Measurements from ENCODE around the gene ABL1.

GRCh38 chr9:130871395-130872062, 36.5 kb downstream of the ABL1 start:
- TF ChIP-seq, protein P1, sequence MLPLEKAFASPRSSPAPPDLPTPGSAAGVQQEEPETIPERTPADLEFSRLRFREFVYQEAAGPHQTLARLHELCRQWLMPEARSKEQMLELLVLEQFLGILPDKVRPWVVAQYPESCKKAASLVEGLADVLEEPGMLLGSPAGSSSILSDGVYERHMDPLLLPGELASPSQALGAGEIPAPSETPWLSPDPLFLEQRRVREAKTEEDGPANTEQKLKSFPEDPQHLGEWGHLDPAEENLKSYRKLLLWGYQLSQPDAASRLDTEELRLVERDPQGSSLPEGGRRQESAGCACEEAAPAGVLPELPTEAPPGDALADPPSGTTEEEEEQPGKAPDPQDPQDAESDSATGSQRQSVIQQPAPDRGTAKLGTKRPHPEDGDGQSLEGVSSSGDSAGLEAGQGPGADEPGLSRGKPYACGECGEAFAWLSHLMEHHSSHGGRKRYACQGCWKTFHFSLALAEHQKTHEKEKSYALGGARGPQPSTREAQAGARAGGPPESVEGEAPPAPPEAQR (tag by site-specific recombination; IDR thresholded peaks at IDR 0.05), result no peak
- TF ChIP-seq CTCF (tag by site-specific recombination; IDR thresholded peaks at IDR 0.05) (no peak), ZNF664 (tag by site-specific recombination; IDR thresholded peaks at IDR 0.05) (no peak), ZFP69B (tag by site-specific recombination; IDR thresholded peaks at IDR 0.05) (no peak), ZNF777 (tag by site-specific recombination; IDR thresholded peaks at IDR 0.05; ENCODE audit: borderline replicate concordance) (no peak), ZBTB21 (tag by site-specific recombination; IDR thresholded peaks at IDR 0.05) (no peak), MZF1 (tag by site-specific recombination; IDR thresholded peaks at IDR 0.05; ENCODE audit: borderline replicate concordance) (no peak), ZBTB1 (tag by site-specific recombination; IDR thresholded peaks at IDR 0.05) (no peak), REPIN1 (tag by site-specific recombination; IDR thresholded peaks at IDR 0.05; ENCODE audit: low read depth) (no peak), ZNF239 (tag by site-specific recombination; IDR thresholded peaks at IDR 0.05) (no peak), HOXA7 (CRISPR knock-in tag; IDR thresholded peaks at IDR 0.05; ENCODE audit: borderline replicate concordance) (no peak)
- TF ChIP-seq, protein P2, sequence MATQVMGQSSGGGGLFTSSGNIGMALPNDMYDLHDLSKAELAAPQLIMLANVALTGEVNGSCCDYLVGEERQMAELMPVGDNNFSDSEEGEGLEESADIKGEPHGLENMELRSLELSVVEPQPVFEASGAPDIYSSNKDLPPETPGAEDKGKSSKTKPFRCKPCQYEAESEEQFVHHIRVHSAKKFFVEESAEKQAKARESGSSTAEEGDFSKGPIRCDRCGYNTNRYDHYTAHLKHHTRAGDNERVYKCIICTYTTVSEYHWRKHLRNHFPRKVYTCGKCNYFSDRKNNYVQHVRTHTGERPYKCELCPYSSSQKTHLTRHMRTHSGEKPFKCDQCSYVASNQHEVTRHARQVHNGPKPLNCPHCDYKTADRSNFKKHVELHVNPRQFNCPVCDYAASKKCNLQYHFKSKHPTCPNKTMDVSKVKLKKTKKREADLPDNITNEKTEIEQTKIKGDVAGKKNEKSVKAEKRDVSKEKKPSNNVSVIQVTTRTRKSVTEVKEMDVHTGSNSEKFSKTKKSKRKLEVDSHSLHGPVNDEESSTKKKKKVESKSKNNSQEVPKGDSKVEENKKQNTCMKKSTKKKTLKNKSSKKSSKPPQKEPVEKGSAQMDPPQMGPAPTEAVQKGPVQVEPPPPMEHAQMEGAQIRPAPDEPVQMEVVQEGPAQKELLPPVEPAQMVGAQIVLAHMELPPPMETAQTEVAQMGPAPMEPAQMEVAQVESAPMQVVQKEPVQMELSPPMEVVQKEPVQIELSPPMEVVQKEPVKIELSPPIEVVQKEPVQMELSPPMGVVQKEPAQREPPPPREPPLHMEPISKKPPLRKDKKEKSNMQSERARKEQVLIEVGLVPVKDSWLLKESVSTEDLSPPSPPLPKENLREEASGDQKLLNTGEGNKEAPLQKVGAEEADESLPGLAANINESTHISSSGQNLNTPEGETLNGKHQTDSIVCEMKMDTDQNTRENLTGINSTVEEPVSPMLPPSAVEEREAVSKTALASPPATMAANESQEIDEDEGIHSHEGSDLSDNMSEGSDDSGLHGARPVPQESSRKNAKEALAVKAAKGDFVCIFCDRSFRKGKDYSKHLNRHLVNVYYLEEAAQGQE (tag by site-specific recombination; IDR thresholded peaks at IDR 0.05), result no peak
- TF ChIP-seq, protein P3, sequence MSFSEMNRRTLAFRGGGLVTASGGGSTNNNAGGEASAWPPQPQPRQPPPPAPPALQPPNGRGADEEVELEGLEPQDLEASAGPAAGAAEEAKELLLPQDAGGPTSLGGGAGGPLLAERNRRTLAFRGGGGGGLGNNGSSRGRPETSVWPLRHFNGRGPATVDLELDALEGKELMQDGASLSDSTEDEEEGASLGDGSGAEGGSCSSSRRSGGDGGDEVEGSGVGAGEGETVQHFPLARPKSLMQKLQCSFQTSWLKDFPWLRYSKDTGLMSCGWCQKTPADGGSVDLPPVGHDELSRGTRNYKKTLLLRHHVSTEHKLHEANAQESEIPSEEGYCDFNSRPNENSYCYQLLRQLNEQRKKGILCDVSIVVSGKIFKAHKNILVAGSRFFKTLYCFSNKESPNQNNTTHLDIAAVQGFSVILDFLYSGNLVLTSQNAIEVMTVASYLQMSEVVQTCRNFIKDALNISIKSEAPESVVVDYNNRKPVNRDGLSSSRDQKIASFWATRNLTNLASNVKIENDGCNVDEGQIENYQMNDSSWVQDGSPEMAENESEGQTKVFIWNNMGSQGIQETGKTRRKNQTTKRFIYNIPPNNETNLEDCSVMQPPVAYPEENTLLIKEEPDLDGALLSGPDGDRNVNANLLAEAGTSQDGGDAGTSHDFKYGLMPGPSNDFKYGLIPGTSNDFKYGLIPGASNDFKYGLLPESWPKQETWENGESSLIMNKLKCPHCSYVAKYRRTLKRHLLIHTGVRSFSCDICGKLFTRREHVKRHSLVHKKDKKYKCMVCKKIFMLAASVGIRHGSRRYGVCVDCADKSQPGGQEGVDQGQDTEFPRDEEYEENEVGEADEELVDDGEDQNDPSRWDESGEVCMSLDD (tag by site-specific recombination; IDR thresholded peaks at IDR 0.05), result no peak
- TF ChIP-seq, protein P4, sequence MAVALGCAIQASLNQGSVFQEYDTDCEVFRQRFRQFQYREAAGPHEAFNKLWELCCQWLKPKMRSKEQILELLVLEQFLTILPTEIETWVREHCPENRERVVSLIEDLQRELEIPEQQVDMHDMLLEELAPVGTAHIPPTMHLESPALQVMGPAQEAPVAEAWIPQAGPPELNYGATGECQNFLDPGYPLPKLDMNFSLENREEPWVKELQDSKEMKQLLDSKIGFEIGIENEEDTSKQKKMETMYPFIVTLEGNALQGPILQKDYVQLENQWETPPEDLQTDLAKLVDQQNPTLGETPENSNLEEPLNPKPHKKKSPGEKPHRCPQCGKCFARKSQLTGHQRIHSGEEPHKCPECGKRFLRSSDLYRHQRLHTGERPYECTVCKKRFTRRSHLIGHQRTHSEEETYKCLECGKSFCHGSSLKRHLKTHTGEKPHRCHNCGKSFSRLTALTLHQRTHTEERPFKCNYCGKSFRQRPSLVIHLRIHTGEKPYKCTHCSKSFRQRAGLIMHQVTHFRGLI (tag by site-specific recombination; IDR thresholded peaks at IDR 0.05), result no peak

Measured in HEK293 (cell line).